Measurements from ENCODE around the gene SFMBT2.

Gene SFMBT2

GRCh38 chr10:7296076-7296475 lies 114.8 kb downstream of the SFMBT2 start:
- Histone ChIP-seq H3K4me3 (no peak overlapping the region), H3K27ac (no peak overlapping the region)
- no peak for DNase-seq (ENCODE audit: low spot score)
- TF ChIP-seq CTCF (IDR thresholded peaks at IDR 0.05), result no peak

- TF ChIP-seq CTCF (IDR thresholded peaks at IDR 0.05), result no peak
- H3K27ac ChIP-seq, result no peak overlapping the region
- H3K4me3 ChIP-seq, result no peak overlapping the region
- DNase-seq (ENCODE audit: low spot score), result no peak
Measured at GRCh38 chr10:7293378-7293920, 117.4 kb downstream of the SFMBT2 start.

GRCh38 chr10:7291487-7292270 lies 119.2 kb downstream of the SFMBT2 start:
- Histone ChIP-seq H3K27ac (no peak overlapping the region), H3K4me3 (no peak overlapping the region)
- no peak for DNase-seq (ENCODE audit: low spot score)
- TF ChIP-seq CTCF (IDR thresholded peaks at IDR 0.05), result no peak

GRCh38 chr10:7288060-7288690 lies 122.7 kb downstream of the SFMBT2 start:
- Histone ChIP-seq H3K27ac (no peak overlapping the region), H3K4me3 (no peak overlapping the region)
- no peak for DNase-seq (ENCODE audit: low spot score)
- no peak for TF ChIP-seq CTCF (IDR thresholded peaks at IDR 0.05)

GRCh38 chr10:7287377-7287776 lies 123.5 kb downstream of the SFMBT2 start:
- Histone ChIP-seq H3K27ac (no peak overlapping the region), H3K4me3 (no peak overlapping the region)
- DNase-seq (ENCODE audit: low spot score), result no peak
- TF ChIP-seq CTCF (IDR thresholded peaks at IDR 0.05), result no peak

- Histone ChIP-seq H3K4me3 (no peak overlapping the region), H3K27ac (no peak overlapping the region)
- no peak for DNase-seq (ENCODE audit: low spot score)
- no peak for TF ChIP-seq CTCF (IDR thresholded peaks at IDR 0.05)
Measured at GRCh38 chr10:7285522-7286322, 125.1 kb downstream of the SFMBT2 start.

All from coronary artery (tissue), 2 donors.